ENCODE measurements around the gene ITGA4. TPM values are rescaled to one million over a fixed set of nuclear protein-coding genes. Genes with fewer than 3 reads are reported as not detected.

The ITGA4 gene
- 0.52 and 3.7 TPM in 2 replicates for total RNA-seq

GRCh38 chr2:181457121-181457740 lies at the start of gene ITGA4:
TSS of gene ITGA4 (plus strand) at chr2:181457386. CDS start at chr2:181457655, 269 bp downstream.

Other genes starting within 250 kb of the ITGA4 start
- not detected in 2 replicates for gene CERKL, start 199.7 kb downstream of the ITGA4 start, total RNA-seq
- gene NEUROD1, start 223.1 kb downstream of the ITGA4 start, total RNA-seq, result not detected in 2 replicates